Left cardiac atrium (tissue), 4 donors: ENCODE measurements around the gene KCTD12. TPM values are rescaled to one million over a fixed set of nuclear protein-coding genes. Genes with fewer than 3 reads are reported as not detected.
A peak's percentile ranks its signal among the peaks of the same experiment; 100 is the strongest.

Experiments used
- ATAC-seq, 2 donors: fragments of 200-7000 bp; cut with Tn5 transposase; one replicate each; pipeline ENCODE4 v1.9.1; 2020; ENCODE audit warnings: mild to moderate bottlenecking in 2 of 2, moderate library complexity in 2 of 2
- DNase-seq: peaks from one replicate; pipeline ENCODE4 v3.0.0-alpha.2; 2020
- intact Hi-C, 2 donors: fragments of 100-400 bp; cut with DNase I; formaldehyde crosslinking; loops; one replicate each; pipeline versions ENCODE4 v1.14.1 to v1.15.1; 2022 to 2023
- total RNA-seq, 2 donors: library from RNA; stranded (reverse); fragmentation: NEBNext Ultra II Directional; extraction: Animal tissue kit (Norgen Biotek cat#: 25700); gene quantifications; one replicate each; pipeline ENCODE4 v1.2.1, GENCODE V29; 2021
- donor health status: DM: no; HTN: yes; CAD: no.
- donor health status: DM: no; HTN: yes; CAD: no; lungs with severe emphysema.
- donor health status: DM: yes; HTN: yes; CAD: no.
- donor health status: Dilated cardiomyopathy.

The KCTD12 gene
- total RNA-seq, 2 donors from 2014 or later = 67.1 to 67.9 TPM

DNA sequence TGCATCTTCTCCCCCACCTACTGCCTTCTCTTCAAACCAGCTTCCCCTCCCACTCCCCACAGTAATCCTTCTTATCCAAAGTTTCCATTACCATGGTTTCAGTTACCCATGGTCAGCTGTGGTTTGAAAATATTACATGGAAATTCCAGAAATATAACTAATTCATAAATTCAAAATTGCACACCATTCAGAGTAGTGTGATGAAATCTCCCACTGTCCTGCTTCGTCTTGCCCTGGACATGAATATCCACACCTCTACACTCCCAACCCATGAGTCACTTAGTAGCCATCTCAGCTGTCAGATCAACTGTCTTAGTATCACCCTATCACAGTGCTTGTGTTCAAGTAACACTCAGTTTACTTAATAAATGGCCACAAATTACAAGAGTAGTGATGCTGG, 3.8 kb upstream of the KCTD12 start:
- ATAC-seq (peak in 1 of 2 donors; percentile 7), DNase-seq (no peak)
- intact Hi-C loops = no loop called here

DNA sequence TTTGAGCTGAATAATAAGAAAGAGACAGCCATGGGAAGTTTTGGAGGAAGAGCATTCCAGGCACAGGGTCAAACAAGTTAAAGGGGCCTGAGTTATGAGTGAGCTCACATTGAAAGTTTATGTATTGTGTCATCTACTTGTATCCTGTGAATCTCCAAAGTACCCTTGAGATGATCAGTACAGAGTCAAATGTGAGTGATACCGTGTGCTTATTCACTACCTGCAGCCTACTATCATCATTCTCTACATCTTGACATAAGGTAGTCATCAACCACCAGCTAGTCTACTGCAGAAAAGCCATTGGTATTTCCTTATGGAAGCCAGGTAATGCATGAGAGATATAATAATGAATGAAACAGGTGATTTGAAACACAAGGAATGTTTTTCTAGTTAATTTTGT, 3.0 kb upstream of the KCTD12 start:
- no peak for DNase-seq
- intact Hi-C loops = loop anchor here in 1 of 2 donors (5.0 to 10.0 kb wide), 2 partner anchors 64 to 412 kb away; no protein-coding TSS in a partner anchor
- no peak for ATAC-seq

GRCh38 chr13:76888421-76888820, 2.2 kb upstream of the KCTD12 start:
- ATAC-seq = no peak
- no peak for DNase-seq
- intact Hi-C loops = loop anchor here in 1 of 2 donors (5.0 to 10.0 kb wide), 2 partner anchors 64 to 411 kb away; no protein-coding TSS in a partner anchor

GRCh38 chr13:76887076-76887563, 915 bp upstream of the KCTD12 start:
- ATAC-seq = no peak
- intact Hi-C loops = loop anchor here in 1 of 2 donors (5.0 to 10.0 kb wide), 2 partner anchors 62 to 410 kb away; no protein-coding TSS in a partner anchor

DNA sequence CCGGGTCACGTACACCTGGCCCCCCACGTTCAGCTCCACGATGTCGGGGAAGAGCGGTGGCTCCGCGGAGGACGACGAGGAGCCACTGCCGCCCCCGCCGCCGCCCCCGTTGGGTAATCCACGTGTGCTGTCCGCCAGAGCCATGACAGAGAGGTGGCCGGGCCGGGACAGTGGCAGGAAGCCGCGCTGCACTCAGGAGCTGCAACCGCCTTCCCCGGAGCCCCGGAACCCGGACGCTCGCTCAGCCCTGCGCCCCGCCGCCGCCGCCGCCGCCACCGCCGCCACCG, 257 bp downstream of the KCTD12 start:
- ATAC-seq (no peak), DNase-seq (no peak)
- intact Hi-C loops = loop anchor here in 1 of 2 donors (5.0 to 10.0 kb wide), 2 partner anchors 61 to 409 kb away; no protein-coding TSS in a partner anchor

More at GRCh38 chr13:76887076-76887563, 915 bp upstream of the KCTD12 start:
- DNase-seq = peak; percentile 31

DNA sequence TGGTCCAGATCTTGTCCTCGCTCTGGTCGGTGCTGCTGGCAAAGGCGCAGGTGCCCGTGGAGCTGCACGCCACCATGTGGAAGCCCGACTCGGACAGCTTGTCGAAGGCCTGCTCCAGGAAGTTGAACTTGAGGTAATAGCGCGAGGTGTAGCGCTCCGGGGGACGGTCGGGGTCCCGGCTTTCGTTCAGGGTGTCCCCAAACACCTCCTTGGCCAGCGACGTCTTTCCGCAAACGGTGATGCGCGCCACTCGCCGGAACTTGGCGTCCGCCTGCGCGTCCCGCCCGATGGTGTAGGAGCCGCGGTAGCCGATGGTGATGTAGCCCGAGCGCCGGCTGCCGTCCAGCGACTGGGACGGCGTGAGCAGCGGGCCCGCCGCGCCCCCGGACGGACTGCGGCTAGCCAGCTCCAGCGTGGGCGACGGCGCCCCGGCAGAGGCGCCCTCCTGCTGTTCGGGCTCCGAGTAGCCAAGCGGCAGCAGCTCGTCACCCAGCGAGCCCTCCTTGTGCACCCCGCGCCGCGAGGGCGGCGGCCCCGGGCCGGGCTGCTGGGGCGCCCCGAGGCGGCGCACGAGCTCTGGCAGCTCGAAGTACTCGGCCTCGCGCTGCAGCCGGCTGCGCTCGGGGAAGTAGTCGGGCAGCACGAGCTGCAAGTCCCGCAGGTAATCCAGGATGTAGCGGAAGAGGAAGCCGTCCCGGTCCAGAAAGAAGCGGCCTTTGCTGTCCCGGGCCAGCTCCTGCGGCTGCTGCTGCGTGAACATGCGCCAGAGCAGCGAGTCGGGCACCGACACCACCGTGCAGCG, 801 bp downstream of the KCTD12 start:
- peak; percentile 82 for DNase-seq
- ATAC-seq = peak; percentile 53 to 63
- intact Hi-C loops = loop anchor here in 1 of 2 donors (5.0 to 10.0 kb wide), 2 partner anchors 61 to 408 kb away; no protein-coding TSS in a partner anchor

DNA sequence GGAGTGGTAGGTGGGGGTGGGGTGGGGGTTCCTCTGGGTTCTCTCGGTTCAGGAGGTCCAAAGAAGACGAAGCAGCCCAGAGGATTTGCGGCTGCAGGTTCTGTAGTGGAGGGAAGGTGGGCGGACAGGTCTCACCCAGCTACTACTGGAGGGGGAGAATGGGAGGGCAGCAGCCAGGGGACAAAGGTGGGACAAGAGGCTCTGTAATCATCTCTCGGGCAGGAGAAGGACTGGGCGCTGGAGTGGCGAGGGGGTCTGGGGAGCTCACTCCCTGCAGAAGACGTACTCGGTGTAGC, 1.4 kb downstream of the KCTD12 start:
- ATAC-seq (no peak), DNase-seq (no peak)
- intact Hi-C loops = loop anchor here in 1 of 2 donors (5.0 to 10.0 kb wide), 2 partner anchors 60 to 408 kb away; no protein-coding TSS in a partner anchor

DNA sequence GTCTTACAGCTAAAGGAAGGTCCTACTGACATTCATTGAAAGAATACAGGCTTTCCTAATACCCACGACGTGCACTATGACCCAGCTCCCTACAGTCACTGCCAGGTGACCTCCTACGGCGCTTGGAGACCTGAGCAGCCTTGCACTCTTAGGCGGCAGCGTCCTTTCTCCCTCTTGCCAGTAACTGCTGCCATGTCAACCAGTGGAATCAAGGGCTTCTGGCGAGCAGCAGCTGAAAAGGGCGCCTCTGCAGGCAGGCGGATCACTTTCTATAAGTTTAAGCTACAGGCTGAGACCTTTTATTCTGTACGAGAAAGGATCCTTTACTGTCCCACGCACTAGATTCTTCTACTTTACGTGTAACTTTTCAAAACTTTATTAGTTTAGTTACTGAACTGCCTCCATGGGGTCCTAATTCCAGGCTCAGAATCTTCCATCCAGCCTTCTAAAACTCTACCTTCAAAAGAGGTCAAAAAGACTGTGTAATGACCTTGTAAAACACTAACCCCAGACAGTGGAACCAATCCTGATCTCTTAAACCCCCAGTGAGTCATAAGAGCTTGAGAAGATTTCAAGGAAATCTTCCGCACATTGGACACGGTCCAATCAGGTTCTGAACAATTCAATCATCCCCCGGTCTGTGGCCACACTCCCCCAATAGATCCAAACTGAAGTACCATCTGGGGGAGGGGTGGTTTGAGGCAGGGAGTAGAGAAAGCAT, 1.9 kb downstream of the KCTD12 start:
- ATAC-seq (no peak), DNase-seq (peak; percentile 47)
- intact Hi-C loops = loop anchor here in 1 of 2 donors (10.0 kb wide), 1 partner anchor 60 kb away; no protein-coding TSS in a partner anchor

GRCh38 chr13:76883236-76883635, 3.0 kb downstream of the KCTD12 start:
- intact Hi-C loops = loop anchor here in 1 of 2 donors (10.0 kb wide), 1 partner anchor 58 kb away; no protein-coding TSS in a partner anchor
- ATAC-seq = no peak
- DNase-seq = no peak

DNA sequence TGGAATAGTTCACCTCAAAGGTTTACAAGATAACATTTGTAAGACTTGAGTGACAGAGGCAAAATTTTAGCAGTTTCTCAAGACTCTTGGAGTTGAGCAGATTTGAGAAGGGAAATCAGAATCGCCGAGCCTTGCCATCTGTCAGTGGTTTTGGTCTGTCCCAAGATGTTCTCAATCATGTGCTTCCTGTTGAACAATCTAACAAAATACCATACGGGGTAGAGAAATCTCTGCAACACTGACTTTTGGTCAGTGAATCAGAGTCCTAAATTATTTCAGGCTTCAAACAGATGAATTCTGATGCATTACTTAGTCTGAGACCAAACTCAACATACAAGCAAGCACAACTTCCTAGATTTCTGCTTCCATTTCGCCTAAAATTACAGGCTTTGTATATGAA, 3.8 kb downstream of the KCTD12 start:
- intact Hi-C loops = loop anchor here in 1 of 2 donors (10.0 kb wide), 1 partner anchor 58 kb away; no protein-coding TSS in a partner anchor
- DNase-seq = no peak
- ATAC-seq = no peak

DNA sequence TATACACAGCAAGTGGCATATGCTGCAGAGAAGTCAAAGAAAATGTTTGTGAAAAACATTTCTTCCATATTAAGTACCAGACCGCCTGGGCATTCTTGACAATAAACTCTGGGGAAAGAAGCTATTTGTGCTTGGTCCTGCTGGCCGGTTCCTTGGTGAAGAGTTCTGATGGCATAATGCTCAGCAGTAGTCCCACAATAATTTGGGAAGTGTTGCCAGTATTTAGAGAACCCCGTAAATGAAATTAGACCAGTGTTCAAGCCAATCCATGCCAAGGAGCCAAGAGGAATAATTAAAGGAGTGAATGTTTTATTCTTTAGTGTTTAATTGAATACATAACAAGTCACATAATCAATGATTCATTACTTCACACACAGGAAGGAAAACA, 6.3 kb downstream of the KCTD12 start:
- no peak for DNase-seq
- intact Hi-C loops = loop anchor here in 1 of 2 donors (10.0 kb wide), 1 partner anchor 55 kb away; no protein-coding TSS in a partner anchor
- ATAC-seq = no peak

DNA sequence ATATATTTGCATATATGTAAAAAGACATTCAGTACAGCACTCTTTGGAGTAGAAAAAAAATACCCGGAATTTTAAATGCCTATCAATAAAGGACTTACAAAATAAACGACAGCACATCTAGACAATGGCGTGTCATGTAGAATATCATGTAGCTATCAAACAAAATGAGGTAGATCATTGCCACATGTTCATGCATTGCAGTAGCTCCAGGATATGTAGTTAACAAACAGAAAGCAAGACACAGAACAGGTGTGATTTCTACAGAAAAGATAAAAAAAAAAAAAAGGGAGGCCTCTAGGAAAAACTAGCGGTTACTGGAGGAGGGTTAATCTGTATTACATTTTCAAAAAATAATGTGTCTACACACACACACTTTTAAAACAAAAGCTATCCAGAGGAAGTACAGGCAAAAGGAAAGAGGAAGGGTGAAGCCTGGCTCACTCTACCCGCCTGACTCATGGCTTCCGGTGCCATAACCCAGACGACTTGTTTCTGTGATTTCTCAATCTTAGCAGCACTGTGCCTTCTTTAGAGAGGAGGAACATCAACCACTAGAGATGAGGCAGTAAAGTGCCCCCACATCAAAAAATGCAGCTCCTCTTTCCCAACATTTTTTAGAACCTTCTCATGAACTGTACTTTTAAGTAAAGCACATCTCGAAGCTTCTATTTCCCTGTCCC, 6.9 kb downstream of the KCTD12 start:
- DNase-seq = peak; percentile 82
- intact Hi-C loops = no loop called here
- peak; percentile 87 to 95 for ATAC-seq

GRCh38 chr13:76878043-76878442, 8.2 kb downstream of the KCTD12 start:
- no peak for DNase-seq
- ATAC-seq = no peak
- intact Hi-C loops = no loop called here

- ATAC-seq (no peak), DNase-seq (no peak)
- intact Hi-C loops = no loop called here
Observed at GRCh38 chr13:76875271-76875815, 10.9 kb downstream of the KCTD12 start.

DNA sequence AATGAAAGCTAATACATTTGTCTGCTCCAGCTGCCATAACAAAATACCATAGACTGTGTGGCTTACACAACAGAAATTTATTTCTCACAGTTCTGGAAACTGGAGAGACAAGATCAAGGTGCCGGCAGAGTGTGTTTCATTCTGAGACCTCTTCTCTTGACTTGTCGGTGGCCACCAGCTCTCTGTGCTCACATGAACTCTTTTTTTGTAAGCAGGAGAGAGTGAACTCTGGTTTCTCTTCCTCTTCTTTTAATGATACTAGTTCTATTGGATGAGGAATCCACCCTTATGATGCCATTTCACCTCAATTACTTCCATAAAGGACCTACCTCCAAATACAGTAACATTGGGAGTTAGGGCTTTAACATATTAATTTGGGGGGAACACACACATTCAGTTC, 11.7 kb downstream of the KCTD12 start:
- DNase-seq (no peak), ATAC-seq (no peak)
- intact Hi-C loops = no loop called here

DNA sequence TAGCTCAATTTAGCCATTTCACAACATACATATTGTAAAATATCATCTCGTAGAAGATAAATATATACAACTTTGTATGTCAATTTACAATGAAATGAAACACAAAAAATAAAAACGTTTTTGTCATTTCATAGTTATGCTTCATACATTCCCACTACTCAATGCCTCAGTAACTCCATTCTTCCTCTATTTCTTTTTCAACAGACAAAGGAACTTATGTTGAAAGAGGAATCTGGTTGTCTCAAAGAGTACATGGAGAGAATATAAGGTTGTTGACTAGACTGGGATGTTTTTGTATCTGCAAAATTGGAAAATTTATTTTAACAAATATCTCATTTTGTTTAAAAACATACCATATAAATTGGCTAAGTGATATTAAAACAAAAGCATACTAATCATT, 12.8 kb downstream of the KCTD12 start:
- DNase-seq (no peak), ATAC-seq (no peak)
- intact Hi-C loops = no loop called here

- DNase-seq (no peak), ATAC-seq (no peak)
- intact Hi-C loops = no loop called here
Observed at GRCh38 chr13:76872675-76873074, 13.5 kb downstream of the KCTD12 start.

- no peak for ATAC-seq
- DNase-seq = no peak
- intact Hi-C loops = no loop called here
Observed at GRCh38 chr13:76871432-76871831, 14.8 kb downstream of the KCTD12 start.

- intact Hi-C loops = no loop called here
- no peak for DNase-seq
- no peak for ATAC-seq
Observed at GRCh38 chr13:76868371-76868770, 17.8 kb downstream of the KCTD12 start.
